WERI-Rb-1 (cell line): ENCODE data around the gene FBXL14.

Experiments
- DNase-seq: peaks from one replicate; pipeline ENCODE4 v3.0.0-alpha.2; 2020
- H3K27ac ChIP-seq: fragments of 250-450 bp; sonication (Bioruptor Pico); 2 replicates; pipeline ENCODE4 v1.5.1; 2020; ENCODE audit warnings: mild to moderate bottlenecking, moderate library complexity
- H3K27me3 ChIP-seq: fragments of 250-450 bp; sonication (Bioruptor Pico); 2 replicates; pipeline ENCODE4 v1.5.1; 2021; ENCODE audit warnings: mild to moderate bottlenecking, low read depth, moderate library complexity; ENCODE audit not compliant: insufficient read depth, severe bottlenecking
- H3K36me3 ChIP-seq: fragments of 250-450 bp; sonication (Bioruptor Pico); 2 replicates; pipeline ENCODE4 v1.5.1; 2020; ENCODE audit warnings: mild to moderate bottlenecking, moderate library complexity
- H3K4me3 ChIP-seq: 2 replicates; pipeline ENCODE4 v1.5.1; 2011; ENCODE audit warnings: low read depth, mild to moderate bottlenecking, control low read depth, low read length
- H3K9me3 ChIP-seq: fragments of 250-450 bp; sonication (Bioruptor Pico); 2 replicates; pipeline ENCODE4 v1.5.1; 2021; ENCODE audit warnings: mild to moderate bottlenecking, moderate library complexity; ENCODE audit not compliant: severe bottlenecking
- CTCF ChIP-seq: IDR thresholded peaks from 2 replicates; pipeline ENCODE4 v1.5.1; 2011; ENCODE audit warnings: low read depth, mild to moderate bottlenecking, control low read depth, inconsistent platforms, low read length

The FBXL14 gene

GRCh38 chr12:1530592-1531152, 63.7 kb downstream of the FBXL14 start:
- H3K4me3 ChIP-seq: peak overlapping the region; percentile 35
- no peak overlapping the region for H3K27ac ChIP-seq
- no peak for TF ChIP-seq CTCF
- H3K9me3 ChIP-seq: no peaks in the 10 kb centered on the region
- DNase-seq: no peak
- H3K36me3 ChIP-seq: no peaks in the 10 kb centered on the region
- peaks cover 18% of the 10 kb centered on the region for H3K27me3 ChIP-seq

DNA sequence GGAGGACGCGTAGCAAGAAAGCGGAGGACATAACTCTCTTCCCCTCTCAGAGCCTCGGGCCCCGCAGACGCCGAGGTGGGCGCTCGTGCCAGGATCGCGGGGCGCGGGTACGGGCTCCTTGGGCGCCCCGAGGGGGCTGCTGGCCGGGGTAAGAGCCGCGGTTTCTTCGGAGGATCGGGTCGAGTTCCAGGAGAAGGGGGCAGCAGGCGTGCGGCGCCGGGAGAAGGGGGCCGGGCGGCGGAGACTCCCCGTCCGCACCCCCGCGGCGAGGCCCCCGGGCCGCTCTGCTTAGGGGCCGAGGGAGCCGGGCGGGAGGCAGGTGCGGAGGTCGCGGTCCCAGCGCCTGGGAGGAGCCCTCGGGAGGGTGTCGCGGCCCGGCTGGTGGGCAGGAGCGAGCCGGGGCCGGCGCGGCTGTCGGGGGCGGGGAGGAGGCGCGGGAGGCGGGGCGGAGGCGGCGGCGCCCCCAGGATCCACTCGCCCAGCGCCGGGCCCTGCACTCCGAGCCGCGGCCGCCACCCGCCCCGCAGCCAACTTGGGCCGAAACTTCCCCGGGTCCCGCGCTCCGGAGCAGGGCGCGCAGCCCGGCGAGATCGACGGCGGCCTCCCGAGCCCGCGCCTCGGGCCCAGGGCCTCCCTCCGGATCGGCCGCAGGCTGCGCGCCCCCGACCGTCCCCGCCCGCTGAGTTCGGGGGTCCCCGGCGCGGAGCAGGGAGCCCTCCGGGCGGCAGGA, 64.4 kb downstream of the FBXL14 start:
- peak overlapping the region; percentile 33 for H3K4me3 ChIP-seq
- no peaks in the 10 kb centered on the region for H3K9me3 ChIP-seq
- peak; percentile 20 for DNase-seq
- peaks cover 18% of the 10 kb centered on the region for H3K27me3 ChIP-seq
- H3K36me3 ChIP-seq: no peaks in the 10 kb centered on the region
- H3K27ac ChIP-seq: no peak overlapping the region
- no peak for TF ChIP-seq CTCF

DNA sequence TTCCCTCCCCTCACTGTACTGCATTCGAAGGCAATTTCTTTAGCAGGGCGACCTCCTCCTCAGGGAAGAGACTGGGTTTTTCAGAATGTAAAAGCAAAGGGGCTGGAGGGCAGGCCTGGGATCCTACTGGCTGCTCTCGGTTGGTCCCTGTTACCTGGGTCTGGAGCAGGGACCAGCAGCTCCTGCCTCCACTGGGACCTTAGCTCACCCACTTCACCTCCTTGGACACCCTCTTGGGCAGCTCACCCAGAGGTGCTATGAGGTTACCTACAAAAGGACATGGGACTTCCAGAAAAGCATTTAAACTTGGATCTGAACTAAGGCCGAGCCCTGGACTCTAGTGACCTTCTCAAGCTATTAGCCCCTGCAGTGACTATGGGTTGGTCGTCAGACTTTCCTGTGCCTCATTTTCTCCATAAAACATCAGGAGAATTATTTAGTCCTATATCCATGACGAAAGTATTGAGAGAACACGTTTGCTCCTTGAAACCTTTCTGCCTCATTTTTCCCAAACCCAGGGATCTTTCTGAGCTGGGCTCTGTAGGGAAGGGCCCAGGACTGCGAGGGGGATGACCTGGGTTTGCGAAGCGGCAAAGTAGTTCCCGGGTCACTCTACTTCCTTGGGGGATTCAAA, 65.0 kb downstream of the FBXL14 start:
- Histone ChIP-seq H3K36me3 (no peaks in the 10 kb centered on the region), H3K4me3 (no peak overlapping the region), H3K27me3 (peaks cover 18% of the 10 kb centered on the region), H3K9me3 (no peaks in the 10 kb centered on the region), H3K27ac (no peak overlapping the region)
- DNase-seq: no peak
- TF ChIP-seq CTCF: no peak

GRCh38 chr12:1528791-1529190, 65.6 kb downstream of the FBXL14 start:
- H3K4me3 ChIP-seq: no peak overlapping the region
- H3K36me3 ChIP-seq: no peaks in the 10 kb centered on the region
- H3K27ac ChIP-seq: no peak overlapping the region
- H3K9me3 ChIP-seq: no peaks in the 10 kb centered on the region
- peaks cover 18% of the 10 kb centered on the region for H3K27me3 ChIP-seq
- no peak for DNase-seq
- no peak for TF ChIP-seq CTCF

DNA sequence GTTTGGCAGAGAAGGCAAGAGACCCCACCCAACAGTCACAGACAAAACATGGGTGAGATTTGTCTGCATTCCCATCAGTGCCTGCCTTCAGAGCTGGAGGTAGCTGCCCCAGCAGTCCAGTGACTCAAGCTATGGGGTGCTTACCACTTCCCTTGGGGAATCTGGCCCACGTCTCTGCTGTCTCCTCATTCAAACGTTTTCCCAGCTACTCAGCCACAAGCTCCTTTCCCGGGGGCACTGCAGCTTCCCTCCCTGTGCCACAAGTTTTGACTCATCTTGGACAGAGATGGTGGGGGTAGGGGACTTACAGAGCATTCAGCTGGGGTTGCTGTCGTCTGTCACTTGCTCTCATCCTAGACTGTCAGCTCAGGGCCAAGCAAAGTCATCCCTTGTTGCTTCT, 66.6 kb downstream of the FBXL14 start:
- TF ChIP-seq CTCF: no peak
- Histone ChIP-seq H3K36me3 (no peaks in the 10 kb centered on the region), H3K27ac (no peak overlapping the region), H3K27me3 (peaks cover 18% of the 10 kb centered on the region), H3K4me3 (no peak overlapping the region), H3K9me3 (no peaks in the 10 kb centered on the region)
- DNase-seq: no peak
